HepG2 (cell line): ENCODE results near the gene PLAGL2. TPM values are rescaled to one million over a fixed set of nuclear protein-coding genes. Genes with fewer than 3 reads are reported as not detected.

Experiments used
- ARNT2 ChIP-seq: sonication (generic); formaldehyde crosslinking; IDR thresholded peaks from 2 replicates; pipeline ENCODE4 v1.8.0; 2022; ENCODE audit warnings: mild to moderate bottlenecking, low read depth, missing genetic modification reagents, moderate library complexity
- ELF3 ChIP-seq: IDR thresholded peaks from 2 replicates; pipeline ENCODE4 v1.6.1; 2016; ENCODE audit warnings: missing genetic modification reagents, missing compliant biosample characterization
- MEF2D ChIP-seq: sonication (generic); formaldehyde crosslinking; IDR thresholded peaks from 2 replicates; pipeline ENCODE4 v1.5.1; 2020; ENCODE audit warnings: mild to moderate bottlenecking, missing genetic modification reagents
- MIXL1 ChIP-seq: IDR thresholded peaks from 2 replicates; pipeline ENCODE4 v1.6.1; 2016
- SMAD9 ChIP-seq: sonication (generic); formaldehyde crosslinking; IDR thresholded peaks from 2 replicates; pipeline ENCODE4 v1.5.1; 2020; ENCODE audit warnings: mild to moderate bottlenecking, missing genetic modification reagents
- TBX2 ChIP-seq: sonication (generic); formaldehyde crosslinking; IDR thresholded peaks from 2 replicates; pipeline ENCODE4 v1.5.0; 2020; ENCODE audit warnings: missing genetic modification reagents, mild to moderate bottlenecking, borderline replicate concordance
- TEAD3 ChIP-seq: optimal IDR thresholded peaks from 2 replicates; pipeline ENCODE3; 2016; ENCODE audit warnings: borderline replicate concordance
- TOE1 ChIP-seq: sonication (generic); formaldehyde crosslinking; IDR thresholded peaks from 2 replicates; pipeline ENCODE4 v1.4.0; 2020; ENCODE audit warnings: mild to moderate bottlenecking, missing genetic modification reagents
- ZMYM3 ChIP-seq: sonication (generic); formaldehyde crosslinking; IDR thresholded peaks from 2 replicates; pipeline ENCODE4 v1.5.1; 2020; ENCODE audit warnings: mild to moderate bottlenecking, missing genetic modification reagents
- ZNF20 ChIP-seq: sonication (generic); formaldehyde crosslinking; IDR thresholded peaks from 2 replicates; pipeline ENCODE4 v1.4.0; 2020; ENCODE audit warnings: mild to moderate bottlenecking, moderate library complexity, missing genetic modification reagents
- ZNF230 ChIP-seq: sonication (generic); formaldehyde crosslinking; IDR thresholded peaks from 2 replicates; pipeline ENCODE4 v1.4.0; 2020; ENCODE audit warnings: mild to moderate bottlenecking, missing genetic modification reagents
- ZNF816 ChIP-seq: sonication (generic); formaldehyde crosslinking; IDR thresholded peaks from 2 replicates; pipeline ENCODE4 v1.8.0; 2022; ENCODE audit warnings: missing genetic modification reagents, mild to moderate bottlenecking, borderline replicate concordance
- ZNF83 ChIP-seq: sonication (generic); formaldehyde crosslinking; IDR thresholded peaks from 2 replicates; pipeline ENCODE4 v1.4.0; 2020; ENCODE audit warnings: missing genetic modification reagents, mild to moderate bottlenecking, borderline replicate concordance
- polyA plus RNA-seq, 8 experiments: library from polyadenylated mRNA; depleted of rRNA in 3 of 8; stranded (reverse) in 7 of 8; unstranded in 1 of 8; fragments of >200 nt; fragmentation: Illumina TruSeq in 4 of 8; extraction: Trizol in 4 of 8; gene quantifications; 2 replicates each; pipeline versions ENCODE4 v1.2.1 to v1.2.3, GENCODE V29; 2011 to 2016; ENCODE audit warnings: low read depth in 4 of 8, missing spikeins in 1 of 8, mixed read lengths in 1 of 8; ENCODE audit not compliant: insufficient read depth in 1 of 8
- total RNA-seq, 5 experiments: library from RNA; depleted of rRNA; stranded (reverse); fragments of >200 nt; fragmentation: Illumina TruSeq; extraction: Trizol; gene quantifications; 2 replicates each; pipeline ENCODE4 v1.2.3, GENCODE V29; 2016; ENCODE audit warnings: low read depth in 1 of 5
- TF ChIP-seq, protein P1 (sequence below): sonication (generic); formaldehyde crosslinking; conservative IDR thresholded peaks from 2 replicates; pipeline ENCODE4 v1.4.0; 2020; ENCODE audit warnings: missing genetic modification reagents
- TF ChIP-seq, protein P2 (sequence below): sonication (generic); formaldehyde crosslinking; IDR thresholded peaks from 2 replicates; pipeline ENCODE4 v1.5.0; 2020; ENCODE audit warnings: mild to moderate bottlenecking, missing genetic modification reagents, moderate library complexity
- TF ChIP-seq, protein P3 (sequence below): IDR thresholded peaks from 2 replicates; pipeline ENCODE4 v1.4.0; 2020; ENCODE audit warnings: mild to moderate bottlenecking, missing genetic modification reagents
- TF ChIP-seq, protein P4 (sequence below): sonication (generic); formaldehyde crosslinking; IDR thresholded peaks from 2 replicates; pipeline ENCODE4 v1.4.0; 2020; ENCODE audit warnings: mild to moderate bottlenecking, missing genetic modification reagents
- TF ChIP-seq, protein P5 (sequence below): sonication (generic); formaldehyde crosslinking; IDR thresholded peaks from 2 replicates; pipeline ENCODE4 v1.5.0; 2020; ENCODE audit warnings: mild to moderate bottlenecking, missing genetic modification reagents

PLAGL2 gene
- total and polyA plus RNA-seq, 2 of the 13 experiments (the other 11 are each of a cell fraction or from before 2014, with no cell fraction given), result 15.2 to 15.3 TPM

DNA sequence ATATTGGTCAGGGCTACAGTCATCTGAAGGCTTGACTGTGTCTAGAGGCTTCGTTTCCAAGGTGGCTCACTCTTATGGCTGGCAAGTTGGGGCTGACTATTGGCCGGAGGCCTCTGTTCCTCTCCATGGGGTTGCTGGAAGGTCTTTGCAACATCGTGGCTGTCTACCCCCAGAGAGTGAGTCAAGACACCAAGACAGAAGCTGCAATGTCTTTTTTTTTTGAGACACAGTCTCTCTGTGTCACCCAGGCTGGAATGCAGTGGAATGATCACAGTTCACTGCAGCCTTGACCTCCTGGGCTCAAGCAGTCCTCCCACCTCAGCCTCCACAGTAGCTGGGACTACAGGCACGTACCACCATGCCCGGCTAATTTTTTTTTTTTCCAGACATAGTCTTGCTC lies 40.5 kb upstream of the PLAGL2 start (continued):
- TF ChIP-seq, protein P1, sequence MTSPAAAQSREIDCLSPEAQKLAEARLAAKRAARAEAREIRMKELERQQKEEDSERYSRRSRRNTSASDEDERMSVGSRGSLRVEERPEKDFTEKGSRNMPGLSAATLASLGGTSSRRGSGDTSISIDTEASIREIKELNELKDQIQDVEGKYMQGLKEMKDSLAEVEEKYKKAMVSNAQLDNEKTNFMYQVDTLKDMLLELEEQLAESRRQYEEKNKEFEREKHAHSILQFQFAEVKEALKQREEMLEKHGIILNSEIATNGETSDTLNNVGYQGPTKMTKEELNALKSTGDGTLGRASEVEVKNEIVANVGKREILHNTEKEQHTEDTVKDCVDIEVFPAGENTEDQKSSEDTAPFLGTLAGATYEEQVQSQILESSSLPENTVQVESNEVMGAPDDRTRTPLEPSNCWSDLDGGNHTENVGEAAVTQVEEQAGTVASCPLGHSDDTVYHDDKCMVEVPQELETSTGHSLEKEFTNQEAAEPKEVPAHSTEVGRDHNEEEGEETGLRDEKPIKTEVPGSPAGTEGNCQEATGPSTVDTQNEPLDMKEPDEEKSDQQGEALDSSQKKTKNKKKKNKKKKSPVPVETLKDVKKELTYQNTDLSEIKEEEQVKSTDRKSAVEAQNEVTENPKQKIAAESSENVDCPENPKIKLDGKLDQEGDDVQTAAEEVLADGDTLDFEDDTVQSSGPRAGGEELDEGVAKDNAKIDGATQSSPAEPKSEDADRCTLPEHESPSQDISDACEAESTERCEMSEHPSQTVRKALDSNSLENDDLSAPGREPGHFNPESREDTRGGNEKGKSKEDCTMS (CRISPR knock-in tag), result no peak
- TF ChIP-seq ARNT2 (CRISPR knock-in tag) (no peak), TOE1 (CRISPR knock-in tag) (no peak), MEF2D (CRISPR knock-in tag) (no peak), ZMYM3 (CRISPR knock-in tag) (peak; percentile 93), ZNF230 (CRISPR knock-in tag) (no peak), TBX2 (CRISPR knock-in tag) (no peak), SMAD9 (CRISPR knock-in tag) (no peak), TEAD3 (CRISPR knock-in tag) (peak; percentile 89), ZNF83 (CRISPR knock-in tag) (no peak), ZNF816 (no peak), ELF3 (no peak), MIXL1 (CRISPR knock-in tag) (0 out of 2 replicates have a peak, but pooled peaks have one; percentile 13), ZNF20 (CRISPR knock-in tag) (no peak)
- TF ChIP-seq, protein P2, sequence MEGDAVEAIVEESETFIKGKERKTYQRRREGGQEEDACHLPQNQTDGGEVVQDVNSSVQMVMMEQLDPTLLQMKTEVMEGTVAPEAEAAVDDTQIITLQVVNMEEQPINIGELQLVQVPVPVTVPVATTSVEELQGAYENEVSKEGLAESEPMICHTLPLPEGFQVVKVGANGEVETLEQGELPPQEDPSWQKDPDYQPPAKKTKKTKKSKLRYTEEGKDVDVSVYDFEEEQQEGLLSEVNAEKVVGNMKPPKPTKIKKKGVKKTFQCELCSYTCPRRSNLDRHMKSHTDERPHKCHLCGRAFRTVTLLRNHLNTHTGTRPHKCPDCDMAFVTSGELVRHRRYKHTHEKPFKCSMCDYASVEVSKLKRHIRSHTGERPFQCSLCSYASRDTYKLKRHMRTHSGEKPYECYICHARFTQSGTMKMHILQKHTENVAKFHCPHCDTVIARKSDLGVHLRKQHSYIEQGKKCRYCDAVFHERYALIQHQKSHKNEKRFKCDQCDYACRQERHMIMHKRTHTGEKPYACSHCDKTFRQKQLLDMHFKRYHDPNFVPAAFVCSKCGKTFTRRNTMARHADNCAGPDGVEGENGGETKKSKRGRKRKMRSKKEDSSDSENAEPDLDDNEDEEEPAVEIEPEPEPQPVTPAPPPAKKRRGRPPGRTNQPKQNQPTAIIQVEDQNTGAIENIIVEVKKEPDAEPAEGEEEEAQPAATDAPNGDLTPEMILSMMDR, result 0 out of 2 replicates have a peak, but pooled peaks have one; percentile 5
- TF ChIP-seq, protein P3, sequence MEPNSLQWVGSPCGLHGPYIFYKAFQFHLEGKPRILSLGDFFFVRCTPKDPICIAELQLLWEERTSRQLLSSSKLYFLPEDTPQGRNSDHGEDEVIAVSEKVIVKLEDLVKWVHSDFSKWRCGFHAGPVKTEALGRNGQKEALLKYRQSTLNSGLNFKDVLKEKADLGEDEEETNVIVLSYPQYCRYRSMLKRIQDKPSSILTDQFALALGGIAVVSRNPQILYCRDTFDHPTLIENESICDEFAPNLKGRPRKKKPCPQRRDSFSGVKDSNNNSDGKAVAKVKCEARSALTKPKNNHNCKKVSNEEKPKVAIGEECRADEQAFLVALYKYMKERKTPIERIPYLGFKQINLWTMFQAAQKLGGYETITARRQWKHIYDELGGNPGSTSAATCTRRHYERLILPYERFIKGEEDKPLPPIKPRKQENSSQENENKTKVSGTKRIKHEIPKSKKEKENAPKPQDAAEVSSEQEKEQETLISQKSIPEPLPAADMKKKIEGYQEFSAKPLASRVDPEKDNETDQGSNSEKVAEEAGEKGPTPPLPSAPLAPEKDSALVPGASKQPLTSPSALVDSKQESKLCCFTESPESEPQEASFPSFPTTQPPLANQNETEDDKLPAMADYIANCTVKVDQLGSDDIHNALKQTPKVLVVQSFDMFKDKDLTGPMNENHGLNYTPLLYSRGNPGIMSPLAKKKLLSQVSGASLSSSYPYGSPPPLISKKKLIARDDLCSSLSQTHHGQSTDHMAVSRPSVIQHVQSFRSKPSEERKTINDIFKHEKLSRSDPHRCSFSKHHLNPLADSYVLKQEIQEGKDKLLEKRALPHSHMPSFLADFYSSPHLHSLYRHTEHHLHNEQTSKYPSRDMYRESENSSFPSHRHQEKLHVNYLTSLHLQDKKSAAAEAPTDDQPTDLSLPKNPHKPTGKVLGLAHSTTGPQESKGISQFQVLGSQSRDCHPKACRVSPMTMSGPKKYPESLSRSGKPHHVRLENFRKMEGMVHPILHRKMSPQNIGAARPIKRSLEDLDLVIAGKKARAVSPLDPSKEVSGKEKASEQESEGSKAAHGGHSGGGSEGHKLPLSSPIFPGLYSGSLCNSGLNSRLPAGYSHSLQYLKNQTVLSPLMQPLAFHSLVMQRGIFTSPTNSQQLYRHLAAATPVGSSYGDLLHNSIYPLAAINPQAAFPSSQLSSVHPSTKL, result 0 out of 2 replicates have a peak, but pooled peaks have one; percentile 28
- TF ChIP-seq, protein P4, sequence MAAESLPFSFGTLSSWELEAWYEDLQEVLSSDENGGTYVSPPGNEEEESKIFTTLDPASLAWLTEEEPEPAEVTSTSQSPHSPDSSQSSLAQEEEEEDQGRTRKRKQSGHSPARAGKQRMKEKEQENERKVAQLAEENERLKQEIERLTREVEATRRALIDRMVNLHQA (CRISPR knock-in tag), result no peak
- TF ChIP-seq, protein P5, sequence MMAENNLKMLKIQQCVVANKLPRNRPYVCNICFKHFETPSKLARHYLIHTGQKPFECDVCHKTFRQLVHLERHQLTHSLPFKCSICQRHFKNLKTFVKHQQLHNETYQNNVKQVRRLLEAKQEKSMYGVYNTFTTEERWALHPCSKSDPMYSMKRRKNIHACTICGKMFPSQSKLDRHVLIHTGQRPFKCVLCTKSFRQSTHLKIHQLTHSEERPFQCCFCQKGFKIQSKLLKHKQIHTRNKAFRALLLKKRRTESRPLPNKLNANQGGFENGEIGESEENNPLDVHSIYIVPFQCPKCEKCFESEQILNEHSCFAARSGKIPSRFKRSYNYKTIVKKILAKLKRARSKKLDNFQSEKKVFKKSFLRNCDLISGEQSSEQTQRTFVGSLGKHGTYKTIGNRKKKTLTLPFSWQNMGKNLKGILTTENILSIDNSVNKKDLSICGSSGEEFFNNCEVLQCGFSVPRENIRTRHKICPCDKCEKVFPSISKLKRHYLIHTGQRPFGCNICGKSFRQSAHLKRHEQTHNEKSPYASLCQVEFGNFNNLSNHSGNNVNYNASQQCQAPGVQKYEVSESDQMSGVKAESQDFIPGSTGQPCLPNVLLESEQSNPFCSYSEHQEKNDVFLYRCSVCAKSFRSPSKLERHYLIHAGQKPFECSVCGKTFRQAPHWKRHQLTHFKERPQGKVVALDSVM, result peak; percentile 99
